Large intestine (tissue), 3 donors: Measurements from ENCODE around the gene FYN. TPM values are rescaled to one million over a fixed set of nuclear protein-coding genes. Genes with fewer than 3 reads are reported as not detected.

Experiments used
- DNase-seq, 2 donors: peaks; one replicate each; pipeline versions ENCODE4 v3.0.0 to v3.0.0-alpha.2; 2013
- H3K27ac ChIP-seq: one replicate; pipeline ENCODE4 v1.5.1; 2013; ENCODE audit warnings: low read length
- H3K27me3 ChIP-seq: 2 replicates; pipeline ENCODE4 v1.6.1; 2013; ENCODE audit warnings: low read length; ENCODE audit not compliant: control insufficient read depth, insufficient read depth
- H3K36me3 ChIP-seq: 2 replicates; pipeline ENCODE4 v1.6.1; 2013; ENCODE audit warnings: low read length; ENCODE audit not compliant: control insufficient read depth, insufficient read depth
- H3K4me1 ChIP-seq: one replicate; pipeline ENCODE4 v1.6.1; 2013; ENCODE audit warnings: low read length; ENCODE audit not compliant: control insufficient read depth, insufficient read depth
- H3K4me3 ChIP-seq: one replicate; pipeline ENCODE4 v1.5.1; 2013; ENCODE audit warnings: low read length
- H3K9me3 ChIP-seq: one replicate; pipeline ENCODE4 v1.6.1; 2013; ENCODE audit warnings: mild to moderate bottlenecking, low read depth, low read length, moderate library complexity; ENCODE audit not compliant: control insufficient read depth
- WGBS: methylation state at CpG from one replicate; pipeline ENCODE4 v1.1.5; 2013; ENCODE audit warnings: low lambda C conversion rate; ENCODE audit not compliant: insufficient coverage; 5-methylcytosine and 5-hydroxymethylcytosine counted together
- polyA plus RNA-seq: library from polyadenylated mRNA; unstranded; fragments of 120-200 nt; gene quantifications from one replicate; pipeline ENCODE4 v1.2.1, GENCODE V29; 2013

FYN gene
- polyA plus RNA-seq, 1 donor: 46.0 TPM

DNA sequence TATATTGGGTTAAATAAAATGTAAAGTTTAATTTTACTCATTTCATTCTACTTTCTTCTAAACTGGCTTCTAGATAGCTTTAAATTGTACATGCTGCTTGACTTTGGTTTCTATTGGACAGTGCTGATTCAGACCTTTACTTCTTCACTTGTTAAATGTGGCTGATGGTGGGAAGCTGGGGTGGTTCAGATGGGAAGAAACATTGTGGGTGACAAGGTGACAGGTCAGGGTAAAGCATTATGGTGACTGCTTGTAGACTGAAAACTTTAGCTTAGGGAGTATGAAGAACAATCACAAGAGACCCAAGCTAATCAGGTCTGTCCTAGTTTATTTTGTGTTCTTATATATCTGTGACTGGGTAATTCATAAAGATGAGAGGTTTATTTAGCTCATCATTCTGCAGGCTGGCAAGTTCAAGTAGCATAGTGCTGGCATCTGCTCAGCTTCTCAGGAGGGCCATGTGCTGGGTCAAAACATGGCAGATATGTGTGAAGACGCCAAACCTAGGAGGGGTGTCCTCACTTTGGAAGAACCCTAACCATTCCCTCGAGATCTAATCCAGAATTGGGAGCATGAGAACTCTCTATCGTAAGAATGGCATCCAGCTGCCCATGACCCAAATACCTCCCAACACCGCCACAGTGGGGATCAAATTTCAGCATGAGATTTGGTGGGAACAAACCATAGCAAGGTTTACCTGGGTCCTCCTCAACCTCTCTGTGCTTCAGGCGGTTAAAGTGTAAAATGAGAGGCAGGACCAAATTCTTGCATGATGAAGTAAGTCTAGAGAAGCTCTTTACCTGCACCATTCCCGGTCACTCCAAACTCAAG, 102.8 kb downstream of the FYN start:
- Histone ChIP-seq H3K9me3 (no peaks in the 10 kb centered on the region), H3K36me3 (peaks cover 3% of the 10 kb centered on the region), H3K4me1 (no peaks in the 10 kb centered on the region), H3K27ac (no peak overlapping the region), H3K27me3 (no peaks in the 10 kb centered on the region), H3K4me3 (no peak overlapping the region)
- WGBS: no CpG with 5 or more reads among the region's 6 CpGs
- DNase-seq: no peak

DNA sequence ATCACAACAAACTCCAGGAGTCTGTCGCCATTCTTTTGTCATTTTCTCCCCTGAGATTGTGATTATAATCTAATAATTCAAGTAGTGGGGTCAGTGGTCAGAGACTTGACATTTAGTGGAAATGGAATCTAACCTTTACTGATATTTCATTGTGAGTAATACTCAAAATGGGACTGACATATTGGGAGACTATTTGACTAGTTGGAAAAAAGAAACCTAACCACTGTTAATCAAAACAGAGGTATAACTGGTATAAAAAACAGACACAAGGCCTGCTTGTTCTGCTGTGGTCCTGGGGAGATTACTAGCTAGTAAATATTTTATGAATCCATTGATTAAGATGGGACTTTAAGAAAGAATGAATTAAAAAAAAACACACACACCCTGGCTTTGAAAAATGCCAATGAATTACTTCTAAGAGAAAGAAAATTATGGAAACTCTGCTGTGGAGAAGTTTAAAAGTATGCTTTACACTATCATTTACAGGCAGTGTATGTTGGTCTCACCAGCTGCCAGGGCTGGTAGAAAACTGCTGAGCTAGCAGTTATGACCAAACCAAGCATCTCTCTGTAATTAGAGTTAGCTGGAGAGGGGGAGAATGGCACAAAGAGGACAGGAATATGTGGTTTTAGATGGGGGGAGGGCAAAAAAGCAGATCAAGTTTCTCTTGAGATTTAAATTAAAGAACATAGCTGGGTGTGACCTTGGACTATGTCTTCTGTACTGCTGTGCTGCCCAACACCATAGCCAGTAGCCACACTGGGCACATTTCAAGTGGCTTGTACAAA, 103.7 kb downstream of the FYN start:
- no peaks in the 10 kb centered on the region for H3K9me3 ChIP-seq
- H3K27me3 ChIP-seq: no peaks in the 10 kb centered on the region
- no CpG with 5 or more reads among the region's 1 CpG for WGBS
- DNase-seq: no peak
- peaks cover 3% of the 10 kb centered on the region for H3K36me3 ChIP-seq
- H3K4me1 ChIP-seq: no peaks in the 10 kb centered on the region
- H3K4me3 ChIP-seq: no peak overlapping the region
- no peak overlapping the region for H3K27ac ChIP-seq

GRCh38 chr6:111768431-111768770, 104.9 kb downstream of the FYN start:
- Histone ChIP-seq H3K27me3 (no peaks in the 10 kb centered on the region), H3K4me3 (no peak overlapping the region), H3K4me1 (no peaks in the 10 kb centered on the region), H3K9me3 (no peaks in the 10 kb centered on the region), H3K27ac (no peak overlapping the region), H3K36me3 (peaks cover 3% of the 10 kb centered on the region)
- WGBS: no CpG with 5 or more reads among the region's 2 CpGs
- no peak for DNase-seq

- Histone ChIP-seq H3K36me3 (peaks cover 3% of the 10 kb centered on the region), H3K27ac (no peak overlapping the region), H3K4me3 (no peak overlapping the region), H3K9me3 (no peaks in the 10 kb centered on the region), H3K4me1 (no peaks in the 10 kb centered on the region), H3K27me3 (no peaks in the 10 kb centered on the region)
- DNase-seq: no peak
- no CpG with 5 or more reads among the region's 5 CpGs for WGBS
These were observed 105.4 kb downstream of the FYN start for GRCh38 chr6:111767752-111768430.

- DNase-seq: no peak
- no peak overlapping the region for H3K4me3 ChIP-seq
- H3K27ac ChIP-seq: no peak overlapping the region
- no peaks in the 10 kb centered on the region for H3K27me3 ChIP-seq
- H3K36me3 ChIP-seq: no peaks in the 10 kb centered on the region
- no peaks in the 10 kb centered on the region for H3K4me1 ChIP-seq
- H3K9me3 ChIP-seq: no peaks in the 10 kb centered on the region
- no CpG with 5 or more reads among the region's 5 CpGs for WGBS
These were observed 106.9 kb downstream of the FYN start for GRCh38 chr6:111766201-111766857.

- DNase-seq: no peak
- Histone ChIP-seq H3K27me3 (no peaks in the 10 kb centered on the region), H3K36me3 (no peaks in the 10 kb centered on the region), H3K4me3 (no peak overlapping the region), H3K9me3 (no peaks in the 10 kb centered on the region), H3K27ac (no peak overlapping the region), H3K4me1 (peaks cover 1% of the 10 kb centered on the region)
- WGBS: 100% methylated on average over 1 of the region's 1 CpG
These were observed 107.5 kb downstream of the FYN start for GRCh38 chr6:111765763-111766162.

DNA sequence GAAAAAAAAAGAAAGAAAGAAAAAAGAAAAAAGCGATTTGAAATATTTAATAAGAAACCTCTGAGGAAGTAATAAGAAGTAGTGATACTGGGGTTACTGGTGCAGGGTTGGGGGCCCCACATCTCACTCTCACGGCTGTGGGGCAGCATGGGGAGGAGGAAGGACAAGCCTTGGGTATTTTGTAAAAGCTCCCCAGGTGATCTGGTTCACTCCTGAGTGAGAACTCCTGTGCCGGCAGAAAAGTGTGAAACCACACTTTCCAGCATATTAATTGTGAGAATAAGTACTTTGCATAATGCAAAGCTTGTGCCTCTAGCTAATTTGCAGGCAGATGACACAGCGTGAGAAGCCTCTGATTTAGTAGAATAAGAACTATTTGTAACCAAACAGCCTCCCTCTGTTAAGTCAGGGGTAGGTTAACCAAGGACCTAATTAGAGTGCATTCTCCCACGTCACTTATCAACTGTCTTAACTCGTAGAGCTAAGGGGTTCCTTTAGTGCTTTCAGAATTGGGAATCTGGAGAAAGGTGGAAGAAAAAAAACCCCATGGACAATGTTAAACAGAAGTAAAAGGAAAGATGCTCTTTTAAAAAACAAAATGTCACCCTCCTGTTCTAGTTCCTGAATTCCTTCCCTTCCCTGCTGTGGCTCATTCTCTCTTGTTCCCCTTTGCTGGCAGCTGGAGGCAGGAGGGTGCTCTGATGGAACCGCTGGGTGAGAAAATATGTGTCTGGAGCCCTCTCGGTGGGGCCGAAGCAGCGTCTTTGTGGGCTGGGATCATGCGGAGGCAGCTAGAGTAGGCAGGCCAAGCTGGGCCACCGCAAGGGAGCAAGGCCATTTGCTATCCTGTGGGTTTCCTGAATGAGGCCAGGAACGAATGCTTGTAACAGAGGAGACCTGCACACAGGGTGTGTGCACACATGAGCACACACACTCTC, 108.7 kb downstream of the FYN start:
- no peak for DNase-seq
- WGBS: 62% methylated on average over 3 of the region's 13 CpGs
- Histone ChIP-seq H3K36me3 (no peaks in the 10 kb centered on the region), H3K27ac (no peak overlapping the region), H3K4me1 (peaks cover 5% of the 10 kb centered on the region), H3K4me3 (no peak overlapping the region), H3K9me3 (no peaks in the 10 kb centered on the region), H3K27me3 (no peaks in the 10 kb centered on the region)

- Histone ChIP-seq H3K36me3 (no peaks in the 10 kb centered on the region), H3K9me3 (no peaks in the 10 kb centered on the region), H3K27me3 (no peaks in the 10 kb centered on the region), H3K4me3 (no peak overlapping the region), H3K27ac (no peak overlapping the region), H3K4me1 (peaks cover 5% of the 10 kb centered on the region)
- no peak for DNase-seq
- WGBS: 80% methylated on average over 1 of the region's 2 CpGs
These were observed 109.9 kb downstream of the FYN start for GRCh38 chr6:111763381-111763780.

GRCh38 chr6:111761783-111762312, 111.4 kb downstream of the FYN start:
- H3K9me3 ChIP-seq: no peaks in the 10 kb centered on the region
- peak overlapping the region; percentile 3 for H3K27ac ChIP-seq
- H3K27me3 ChIP-seq: no peaks in the 10 kb centered on the region
- peaks cover 5% of the 10 kb centered on the region for H3K4me1 ChIP-seq
- H3K36me3 ChIP-seq: no peaks in the 10 kb centered on the region
- no peak overlapping the region for H3K4me3 ChIP-seq
- DNase-seq: no peak
- 50% methylated on average over 2 of the region's 7 CpGs for WGBS
